OCI-LY1 (cell line): Measurements from ENCODE around the gene USP34.
A peak's percentile ranks its signal among the peaks of the same experiment; 100 is the strongest.
"Not testable (repeated sequence)": the region's sequence is repeated elsewhere in the genome, so short reads cannot be mapped to it uniquely, and the experiment has no call there.

Experiments used
- H2AFZ ChIP-seq: fragments of 200-600 bp; sonication (generic), shearing (Covaris generic); 2 replicates; pipeline ENCODE4 v1.6.0; 2014; ENCODE audit warnings: antibody characterized with exemption, mild to moderate bottlenecking, low read length
- H3F3A ChIP-seq: fragments of 200-600 bp; sonication (generic), shearing (Covaris generic); 2 replicates; pipeline ENCODE4 v1.6.0; 2014; ENCODE audit warnings: mild to moderate bottlenecking, antibody characterized with exemption, low read length, moderate library complexity; ENCODE audit not compliant: insufficient read depth
- H3K27ac ChIP-seq: fragments of 200-600 bp; sonication (generic); 2 replicates; pipeline ENCODE4 v1.5.1; 2014; ENCODE audit warnings: low read length, mixed run types, mild to moderate bottlenecking, low read depth; ENCODE audit not compliant: poor library complexity, severe bottlenecking
- H3K27me3 ChIP-seq: fragments of 200-600 bp; sonication (generic); 2 replicates; pipeline ENCODE4 v1.6.0; 2014; ENCODE audit warnings: antibody characterized with exemption, mild to moderate bottlenecking, low read length, moderate library complexity; ENCODE audit not compliant: insufficient read depth
- H3K36me3 ChIP-seq: fragments of 200-600 bp; sonication (generic); 2 replicates; pipeline ENCODE4 v1.6.1; 2014; ENCODE audit warnings: mild to moderate bottlenecking, antibody characterized with exemption, low read length, moderate library complexity, mixed read lengths; ENCODE audit not compliant: insufficient read depth
- H3K4me1 ChIP-seq: fragments of 200-600 bp; sonication (generic); 2 replicates; pipeline ENCODE4 v1.5.1; 2014; ENCODE audit warnings: mild to moderate bottlenecking, low read length, moderate library complexity; ENCODE audit not compliant: insufficient read depth, severe bottlenecking
- H3K4me2 ChIP-seq: fragments of 200-600 bp; sonication (generic), shearing (Covaris generic); 2 replicates; pipeline ENCODE4 v1.6.1; 2014; ENCODE audit warnings: low read length
- H3K4me3 ChIP-seq: fragments of 200-600 bp; sonication (generic); 2 replicates; pipeline ENCODE4 v1.5.1; 2014; ENCODE audit warnings: low read length, low read depth, mild to moderate bottlenecking, mixed read lengths; ENCODE audit not compliant: poor library complexity, severe bottlenecking
- H3K79me2 ChIP-seq: fragments of 200-600 bp; shearing (Covaris generic); 2 replicates; pipeline ENCODE4 v1.6.1; 2016; ENCODE audit warnings: mixed run types, low read length, mixed read lengths; ENCODE audit not compliant: insufficient read depth
- H3K9ac ChIP-seq: fragments of 200-600 bp; sonication (generic), shearing (Covaris generic); 2 replicates; pipeline ENCODE4 v1.6.1; 2014; ENCODE audit warnings: mild to moderate bottlenecking, low read length, mixed read lengths
- H3K9me2 ChIP-seq: fragments of 200-600 bp; sonication (generic), shearing (Covaris generic); 2 replicates; pipeline ENCODE4 v1.6.1; 2014; ENCODE audit warnings: low read depth, mild to moderate bottlenecking, low read length, mixed read lengths
- H3K9me3 ChIP-seq: fragments of 200-600 bp; shearing (Covaris generic); 2 replicates; pipeline ENCODE4 v1.6.1; 2014; ENCODE audit warnings: low read length, mixed read lengths
- H4K20me1 ChIP-seq: fragments of 200-600 bp; sonication (generic), shearing (Covaris generic); 2 replicates; pipeline ENCODE4 v1.6.0; 2016; ENCODE audit warnings: mild to moderate bottlenecking, low read length; ENCODE audit not compliant: insufficient read depth
- CTCF ChIP-seq: fragments of 200-600 bp; sonication (generic), shearing (Covaris generic); IDR thresholded peaks from 2 replicates; pipeline ENCODE4 v1.5.1; 2017; ENCODE audit warnings: mild to moderate bottlenecking, antibody characterized with exemption, low read length, moderate library complexity, mixed read lengths
- EZH2 ChIP-seq: fragments of 200-600 bp; sonication (generic), shearing (Covaris generic); IDR thresholded peaks from 2 replicates; pipeline ENCODE4 v1.8.0; 2017; ENCODE audit warnings: borderline replicate concordance, mixed run types, mild to moderate bottlenecking, antibody characterized with exemption, low read length, moderate library complexity, mixed read lengths

Gene USP34

GRCh38 chr2:61448229-61448628 lies 22.7 kb downstream of the USP34 start:
- Histone ChIP-seq H3F3A (no peaks in the 10 kb centered on the region), H3K36me3 (peaks cover 24% of the 10 kb centered on the region), H3K4me1 (peaks cover 53% of the 10 kb centered on the region), H3K79me2 (peaks cover 98% of the 10 kb centered on the region), H3K4me2 (no peak overlapping the region; the same call in 1 of the 2 replicates), H3K9me3 (no peaks in the 10 kb centered on the region), H3K9me2 (no peaks in the 10 kb centered on the region), H3K4me3 (no peak overlapping the region), H4K20me1 (no peaks in the 10 kb centered on the region), H3K27me3 (no peaks in the 10 kb centered on the region), H3K9ac (no peak overlapping the region), H3K27ac (peak overlapping the region; percentile 76), H2AFZ (no peak overlapping the region)
- TF ChIP-seq EZH2 (no peak), CTCF (no peak)

DNA sequence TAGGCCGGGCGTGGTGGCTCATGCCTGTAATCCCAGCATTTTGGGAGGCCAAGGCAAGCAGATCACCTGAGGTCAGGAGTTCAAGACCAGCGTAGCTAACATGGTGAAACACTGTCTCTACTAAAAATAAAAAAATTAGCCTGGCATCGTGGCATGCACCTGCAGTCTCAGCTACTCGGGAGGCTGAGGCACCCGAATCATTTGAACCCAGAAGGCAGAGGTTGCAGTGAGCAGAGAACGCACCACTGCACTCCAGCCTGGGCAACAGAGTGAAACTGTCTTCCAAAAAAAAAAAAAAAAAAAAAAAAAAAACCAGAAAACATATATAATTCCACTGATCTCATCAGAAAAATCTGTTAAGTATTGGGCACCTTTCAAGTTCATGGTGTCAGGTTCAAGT lies 23.9 kb downstream of the USP34 start:
- Histone ChIP-seq H3K27ac (peak overlapping the region; percentile 76), H3K4me2 (peak overlapping the region; percentile 6; the same call in 1 of the 2 replicates), H3K36me3 (peaks cover 21% of the 10 kb centered on the region), H3K4me1 (peaks cover 63% of the 10 kb centered on the region), H3K79me2 (peaks cover 98% of the 10 kb centered on the region)
- not testable (repeated sequence) for H3K9me2 ChIP-seq, H3K27me3 ChIP-seq, H4K20me1 ChIP-seq, H3K9ac ChIP-seq, H3K9me3 ChIP-seq, H3F3A ChIP-seq, H2AFZ ChIP-seq, H3K4me3 ChIP-seq

DNA sequence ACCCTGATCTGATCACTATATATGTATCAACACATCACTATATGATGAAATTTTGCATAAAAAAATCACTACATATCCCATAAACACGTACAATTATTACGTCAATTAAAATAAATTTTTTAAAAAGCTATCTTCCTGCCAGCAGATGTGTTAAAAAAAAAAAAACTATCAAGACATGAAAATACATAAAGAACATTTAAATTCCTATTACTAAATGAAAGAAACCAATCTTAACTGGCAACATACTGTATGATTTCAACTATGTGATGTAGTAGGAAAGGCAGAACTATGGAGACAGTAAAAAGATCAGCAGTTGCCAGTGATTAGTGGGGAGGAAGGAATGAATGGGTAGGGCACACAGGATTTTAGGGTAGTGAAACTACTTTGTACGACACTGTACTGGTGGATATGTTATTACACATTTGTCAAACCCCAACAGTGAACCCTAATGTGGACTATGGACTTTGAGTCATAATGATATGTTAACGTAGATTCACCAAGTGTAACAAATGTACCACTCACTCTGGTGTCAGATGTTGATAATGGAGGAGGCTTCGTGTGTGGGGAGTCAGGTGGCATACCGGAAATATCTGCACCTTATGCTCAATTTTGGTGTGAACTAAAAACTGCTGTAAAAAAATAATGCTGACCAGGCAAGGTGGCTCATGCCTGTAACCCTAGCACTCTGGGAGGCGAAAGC lies 27.4 kb downstream of the USP34 start:
- no peaks in the 10 kb centered on the region for H4K20me1 ChIP-seq
- H3K4me3 ChIP-seq: no peak overlapping the region
- H3K27me3 ChIP-seq: no peaks in the 10 kb centered on the region
- H2AFZ ChIP-seq: no peak overlapping the region
- H3K36me3 ChIP-seq: peaks cover 9% of the 10 kb centered on the region
- H3F3A ChIP-seq: no peaks in the 10 kb centered on the region
- no peaks in the 10 kb centered on the region for H3K9me3 ChIP-seq
- H3K4me1 ChIP-seq: peaks cover 80% of the 10 kb centered on the region
- peaks cover 94% of the 10 kb centered on the region for H3K79me2 ChIP-seq
- TF ChIP-seq CTCF (no peak), EZH2 (no peak)
- H3K9me2 ChIP-seq: no peaks in the 10 kb centered on the region
- no peak overlapping the region; the same call in 1 of the 2 replicates for H3K9ac ChIP-seq
- peak overlapping the region; percentile 84 for H3K27ac ChIP-seq
- H3K4me2 ChIP-seq: peak overlapping the region; percentile 5; the same call in 1 of the 2 replicates
